Vagina (tissue), 2 donors: ENCODE measurements around the gene RHBDD1. TPM values are rescaled to one million over a fixed set of nuclear protein-coding genes. Genes with fewer than 3 reads are reported as not detected.

ENCODE experiments used
- DNase-seq, 2 donors: peaks; one replicate each; pipeline ENCODE4 v3.0.0-alpha.2; 2017; ENCODE audit errors: extremely low spot score in 2 of 2
- H3K27ac ChIP-seq: fragments of 200-600 bp; sonication (generic); one replicate; pipeline ENCODE4 v1.5.1; 2019
- H3K27me3 ChIP-seq: fragments of 200-600 bp; sonication (generic); one replicate; pipeline ENCODE4 v1.5.1; 2019
- H3K36me3 ChIP-seq, 2 donors: fragments of 200-600 bp; sonication (generic); one replicate each; pipeline ENCODE4 v1.5.1; 2017 to 2019
- H3K4me1 ChIP-seq: fragments of 200-600 bp; sonication (generic); one replicate; pipeline ENCODE4 v1.5.1; 2019
- H3K4me3 ChIP-seq, 2 donors: fragments of 200-600 bp; sonication (generic); 1 replicate in 1 of 2; 2 replicates in 1 of 2; pipeline ENCODE4 v1.5.1; 2016 to 2019
- H3K9me3 ChIP-seq: fragments of 200-600 bp; sonication (generic); one replicate; pipeline ENCODE4 v1.5.1; 2019
- CTCF ChIP-seq, 3 experiments: fragments of 450-650 bp in 2 of 3; fragments of 200-600 bp in 1 of 3; sonication (generic) in 1 of 3; IDR thresholded peaks; one replicate each; pipeline ENCODE4 v1.5.1; 2017 to 2019; ENCODE audit warnings: antibody characterized with exemption in 3 of 3, mild to moderate bottlenecking in 2 of 3, moderate library complexity in 2 of 3
- POLR2A ChIP-seq, 2 donors: fragments of 450-650 bp; IDR thresholded peaks; one replicate each; pipeline ENCODE4 v1.6.1; 2017; ENCODE audit warnings: antibody characterized with exemption in 2 of 2, mild to moderate bottlenecking in 2 of 2, moderate library complexity in 2 of 2
- POLR2AphosphoS5 ChIP-seq, 2 donors: sonication (generic); formaldehyde crosslinking; IDR thresholded peaks; one replicate each; pipeline ENCODE4 v1.9.0; 2017; ENCODE audit warnings: antibody characterized with exemption in 2 of 2, mild to moderate bottlenecking in 2 of 2, low read depth in 1 of 2; ENCODE audit not compliant: insufficient read depth in 1 of 2
- intact Hi-C: fragments of 100-400 bp; cut with DNase I; formaldehyde crosslinking; loops from one replicate; pipeline ENCODE4 v1.15.1; 2023
- total RNA-seq: library from RNA; depleted of rRNA; stranded (reverse); fragments of >200 nt; gene quantifications from one replicate; pipeline ENCODE4 v1.2.3, GENCODE V29; 2016

Gene RHBDD1
- total RNA-seq, 1 donor from 2014 or later, result 27.3 TPM

DNA sequence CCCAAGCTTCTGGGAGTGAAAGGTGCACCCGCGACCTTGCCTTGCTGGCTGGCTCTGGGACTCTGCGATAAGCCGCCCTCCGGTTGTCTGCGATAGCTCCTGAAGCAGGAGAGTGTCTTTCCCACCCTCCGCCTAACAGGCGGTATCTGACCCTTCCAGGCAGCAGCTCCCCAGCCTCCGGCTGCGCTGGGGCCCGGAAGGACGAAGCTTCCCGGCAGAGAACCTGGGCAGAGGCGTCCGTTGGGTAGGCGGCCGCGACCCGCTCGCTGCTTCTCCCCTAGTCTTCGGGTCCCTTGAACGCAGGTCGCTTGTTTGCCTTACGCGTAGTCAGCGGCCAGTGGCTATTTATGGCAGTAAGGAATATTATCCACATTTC is 446 bp upstream of the RHBDD1 start:
- Histone ChIP-seq H3K9me3 (no peaks in the 10 kb centered on the region), H3K27ac (peak overlapping the region; percentile 98), H3K27me3 (no peaks in the 10 kb centered on the region), H3K36me3 (no peaks in the 10 kb centered on the region), H3K4me3 (peak overlapping the region; percentile 75 to 87), H3K4me1 (peaks cover 26% of the 10 kb centered on the region)
- intact Hi-C loops, result no loop called here
- TF ChIP-seq POLR2A (IDR thresholded peaks at IDR 0.05), result no peak
- TF ChIP-seq POLR2AphosphoS5 (IDR thresholded peaks at IDR 0.05; ENCODE audit: insufficient read depth in 1 of 2, low read depth in 1 of 2), result no peak
- TF ChIP-seq CTCF (IDR thresholded peaks at IDR 0.05), result no peak
- peak in 1 of 2 donors; percentile 89 for DNase-seq

- Histone ChIP-seq H3K4me3 (peak overlapping the region; percentile 75 to 87), H3K9me3 (no peaks in the 10 kb centered on the region), H3K27me3 (no peaks in the 10 kb centered on the region), H3K36me3 (no peaks in the 10 kb centered on the region), H3K27ac (peak overlapping the region; percentile 98), H3K4me1 (peaks cover 26% of the 10 kb centered on the region)
- no peak for DNase-seq
- intact Hi-C loops, result no loop called here
- TF ChIP-seq CTCF (IDR thresholded peaks at IDR 0.05) (no peak), POLR2A (IDR thresholded peaks at IDR 0.05) (no peak), POLR2AphosphoS5 (IDR thresholded peaks at IDR 0.05; ENCODE audit: insufficient read depth in 1 of 2, low read depth in 1 of 2) (no peak)
Observed at GRCh38 chr2:226836548-226836885, 663 bp downstream of the RHBDD1 start.

DNA sequence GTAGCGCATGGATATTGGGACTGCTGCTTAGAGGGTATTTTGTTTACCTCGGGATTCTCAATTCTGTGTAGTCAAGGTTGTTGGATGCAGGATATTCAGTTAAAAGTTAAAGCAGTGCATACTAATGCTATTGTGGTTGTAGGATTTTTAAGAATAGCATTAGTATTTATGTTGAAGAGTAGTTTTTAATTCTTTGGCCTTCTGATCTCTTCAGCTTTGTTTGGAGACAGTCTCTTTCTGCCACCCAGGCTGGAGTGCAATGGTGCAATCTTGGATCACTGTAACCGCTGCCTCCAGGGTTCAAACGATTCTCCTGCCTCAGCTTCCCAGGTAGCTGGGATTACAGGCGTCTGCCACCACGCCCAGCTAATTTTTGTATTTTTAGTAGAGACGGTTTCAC is 1.5 kb downstream of the RHBDD1 start:
- Histone ChIP-seq H3K36me3 (no peaks in the 10 kb centered on the region), H3K4me1 (peaks cover 26% of the 10 kb centered on the region), H3K4me3 (no peak overlapping the region), H3K27ac (no peak overlapping the region), H3K27me3 (no peaks in the 10 kb centered on the region), H3K9me3 (no peaks in the 10 kb centered on the region)
- no peak for TF ChIP-seq CTCF (IDR thresholded peaks at IDR 0.05)
- TF ChIP-seq POLR2AphosphoS5 (IDR thresholded peaks at IDR 0.05; ENCODE audit: insufficient read depth in 1 of 2, low read depth in 1 of 2), result no peak
- no peak for TF ChIP-seq POLR2A (IDR thresholded peaks at IDR 0.05)
- DNase-seq, result no peak
- intact Hi-C loops, result no loop called here

DNA sequence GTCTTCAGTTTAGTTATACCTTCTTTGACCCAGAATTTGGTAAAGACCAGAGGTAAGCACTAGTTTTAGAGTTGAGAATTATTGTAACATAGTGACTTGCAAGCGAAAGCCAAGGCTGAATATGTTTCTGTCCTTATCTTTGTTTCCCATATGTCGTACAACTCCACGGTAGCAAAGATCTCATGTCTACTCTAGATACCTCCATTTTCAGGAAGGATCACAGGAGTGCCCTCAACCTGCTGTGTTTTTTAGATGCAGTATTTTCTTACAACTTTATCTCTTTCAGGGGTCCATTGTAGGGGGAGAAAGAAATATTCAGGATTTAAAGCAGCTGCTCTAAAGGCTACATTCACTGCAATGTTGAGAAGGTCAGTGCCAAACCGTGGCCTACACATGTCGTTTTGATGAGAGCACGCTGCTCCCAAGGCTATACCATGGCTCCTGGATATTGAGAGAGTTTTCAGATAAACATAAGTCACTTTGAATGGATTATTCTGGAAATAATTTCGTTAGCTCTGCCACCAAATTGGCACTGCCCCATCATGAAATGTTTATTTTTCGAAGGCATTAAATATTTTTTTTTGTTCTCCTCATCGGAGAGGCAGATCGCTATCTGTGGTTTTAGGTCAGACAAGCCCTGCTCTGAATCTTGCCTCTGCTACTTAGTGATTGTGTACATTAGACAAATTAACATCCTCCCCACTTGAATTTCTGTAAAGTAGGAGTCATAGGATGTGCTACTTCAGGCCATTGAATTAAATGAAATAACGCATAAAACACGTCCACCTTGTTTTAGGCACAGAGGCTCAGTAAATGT is 2.1 kb downstream of the RHBDD1 start:
- H3K4me3 ChIP-seq, result no peak overlapping the region
- no peaks in the 10 kb centered on the region for H3K36me3 ChIP-seq
- H3K4me1 ChIP-seq, result peaks cover 26% of the 10 kb centered on the region
- no peaks in the 10 kb centered on the region for H3K9me3 ChIP-seq
- no peak for TF ChIP-seq POLR2AphosphoS5 (IDR thresholded peaks at IDR 0.05; ENCODE audit: insufficient read depth in 1 of 2, low read depth in 1 of 2)
- no peak for TF ChIP-seq POLR2A (IDR thresholded peaks at IDR 0.05)
- no peak for TF ChIP-seq CTCF (IDR thresholded peaks at IDR 0.05)
- intact Hi-C loops, result no loop called here
- no peak overlapping the region for H3K27ac ChIP-seq
- no peaks in the 10 kb centered on the region for H3K27me3 ChIP-seq
- no peak for DNase-seq

DNA sequence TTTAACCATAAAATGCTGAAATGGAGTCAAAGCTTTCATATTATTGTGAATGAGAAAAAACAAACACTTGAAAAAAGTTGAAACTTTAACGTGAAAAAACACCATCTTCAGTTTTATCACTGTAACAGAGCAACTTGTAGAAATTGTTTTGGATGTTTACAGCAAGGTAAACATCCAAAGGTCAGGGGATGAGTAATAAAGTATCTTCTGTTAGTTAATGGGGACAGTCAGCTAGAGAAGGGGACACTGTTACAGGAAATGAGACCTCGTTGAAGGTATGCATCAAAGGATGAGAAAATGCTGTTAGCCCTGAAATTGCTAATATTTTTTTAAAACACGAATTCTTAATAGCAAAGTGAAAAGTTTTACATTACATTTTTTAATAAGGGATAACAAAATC is 2.9 kb downstream of the RHBDD1 start:
- Histone ChIP-seq H3K27me3 (no peaks in the 10 kb centered on the region), H3K36me3 (no peaks in the 10 kb centered on the region), H3K4me3 (no peak overlapping the region), H3K27ac (no peak overlapping the region), H3K9me3 (no peaks in the 10 kb centered on the region), H3K4me1 (peaks cover 26% of the 10 kb centered on the region)
- no peak for TF ChIP-seq POLR2A (IDR thresholded peaks at IDR 0.05)
- no peak for TF ChIP-seq CTCF (IDR thresholded peaks at IDR 0.05)
- no peak for TF ChIP-seq POLR2AphosphoS5 (IDR thresholded peaks at IDR 0.05; ENCODE audit: insufficient read depth in 1 of 2, low read depth in 1 of 2)
- no peak for DNase-seq
- intact Hi-C loops, result no loop called here
